IMR-90 (cell line): ENCODE results near the gene TMEM143. TPM values are rescaled to one million over a fixed set of nuclear protein-coding genes. Genes with fewer than 3 reads are reported as not detected.

ENCODE experiments used
- ATAC-seq: fragments of 200-7000 bp; cut with Tn5 transposase; 2 replicates; pipeline ENCODE4 v1.9.1; 2020; ENCODE audit warnings: low read depth, mild to moderate bottlenecking, moderate library complexity
- BruUV-seq: library from RNA; stranded (reverse); fragments of 400-500 nt; replicated peaks from 2 replicates; lab custom pipeline; 2021; lab: Mats Ljungman, UMichigan
- CTCF ChIA-PET: fragments of 300-600 bp; formaldehyde crosslinking; extraction: SDS; loops from one replicate; lab custom pipeline; 2021; ENCODE audit warnings: antibody characterized with exemption; lab: Yijun Ruan, JAX
- POLR2A ChIA-PET: fragments of 300-600 bp; sonication (Branson Sonifier 250); formaldehyde crosslinking; loops from one replicate; lab custom pipeline; 2022; ENCODE audit warnings: antibody characterized with exemption; ENCODE audit not compliant: unreplicated experiment; lab: Charles Lee
- DNase-seq: peaks from one replicate; pipeline ENCODE4 v3.0.0; 2013
- H2AFZ ChIP-seq: replicated peaks from 2 replicates; pipeline ENCODE3; 2013; ENCODE audit warnings: low read length, mild to moderate bottlenecking; ENCODE audit not compliant: poor library complexity
- H2AK5ac ChIP-seq: 2 replicates; pipeline ENCODE4 v1.6.1; 2013; ENCODE audit warnings: low read depth, low read length, inconsistent platforms
- H2AK9ac ChIP-seq: replicated peaks from 2 replicates; pipeline ENCODE3; 2013; ENCODE audit warnings: mild to moderate bottlenecking, low read depth, low read length, moderate library complexity; ENCODE audit not compliant: poor library complexity
- H2BK120ac ChIP-seq: 2 replicates; pipeline ENCODE4 v1.6.1; 2013; ENCODE audit warnings: low read depth, low read length, inconsistent platforms
- H2BK15ac ChIP-seq: 3 replicates; pipeline ENCODE4 v1.6.1; 2013; ENCODE audit warnings: low read depth, low read length, inconsistent platforms
- H2BK20ac ChIP-seq: 2 replicates; pipeline ENCODE4 v1.6.1; 2013; ENCODE audit warnings: low read depth, mild to moderate bottlenecking, inconsistent platforms, low read length, moderate library complexity
- H2BK5ac ChIP-seq: 2 replicates; pipeline ENCODE4 v1.6.1; 2013; ENCODE audit warnings: mild to moderate bottlenecking, low read depth, low read length, inconsistent platforms; ENCODE audit not compliant: poor library complexity, severe bottlenecking
- H3K14ac ChIP-seq: replicated peaks from 2 replicates; pipeline ENCODE4 v1.6.1; 2013; ENCODE audit warnings: low read depth, low read length, inconsistent platforms
- H3K18ac ChIP-seq: 2 replicates; pipeline ENCODE4 v1.6.1; 2013; ENCODE audit warnings: low read depth, low read length, control low read depth
- H3K23ac ChIP-seq: 2 replicates; pipeline ENCODE4 v1.6.1; 2013; ENCODE audit warnings: low read depth, low read length, inconsistent platforms
- H3K27ac ChIP-seq: 2 replicates; pipeline ENCODE4 v1.5.1; 2013; ENCODE audit warnings: mild to moderate bottlenecking, control low read depth, low read length; ENCODE audit not compliant: insufficient read depth
- H3K27me3 ChIP-seq: 2 replicates; pipeline ENCODE4 v1.6.1; 2013; ENCODE audit warnings: low read length; ENCODE audit not compliant: control insufficient read depth, insufficient read depth
- H3K36me3 ChIP-seq: 2 replicates; pipeline ENCODE4 v1.6.1; 2013; ENCODE audit warnings: low read length, mixed read lengths; ENCODE audit not compliant: control insufficient read depth, insufficient read depth
- H3K4ac ChIP-seq: 2 replicates; pipeline ENCODE4 v1.6.1; 2013; ENCODE audit warnings: low read depth, low read length, inconsistent platforms
- H3K4me1 ChIP-seq: 2 replicates; pipeline ENCODE4 v1.6.1; 2013; ENCODE audit warnings: low read length, mixed read lengths; ENCODE audit not compliant: control insufficient read depth, insufficient read depth
- H3K4me2 ChIP-seq: 2 replicates; pipeline ENCODE4 v1.6.1; 2013; ENCODE audit warnings: low read depth, mild to moderate bottlenecking, control low read depth, low read length, moderate library complexity
- H3K4me3 ChIP-seq: 2 replicates; pipeline ENCODE4 v1.5.1; 2013; ENCODE audit warnings: low read depth, mild to moderate bottlenecking, control low read depth, low read length, moderate library complexity; ENCODE audit not compliant: insufficient read depth
- H3K56ac ChIP-seq: 2 replicates; pipeline ENCODE4 v1.6.1; 2013; ENCODE audit warnings: low read length, inconsistent platforms; ENCODE audit not compliant: insufficient read depth; ENCODE audit errors: extremely low read depth
- H3K79me1 ChIP-seq, 2 experiments: 2 replicates each; pipeline ENCODE4 v1.6.1; 2013; ENCODE audit warnings: low read length in 2 of 2, inconsistent platforms in 1 of 2, low read depth in 1 of 2
- H3K9ac ChIP-seq: 2 replicates; pipeline ENCODE4 v1.6.1; 2013; ENCODE audit warnings: low read depth, low read length, control low read depth
- H3K9me1 ChIP-seq: 2 replicates; pipeline ENCODE4 v1.6.1; 2013; ENCODE audit warnings: low read length, inconsistent platforms; ENCODE audit not compliant: insufficient read depth
- H3K9me3 ChIP-seq: 2 replicates; pipeline ENCODE4 v1.6.1; 2013; ENCODE audit warnings: low read length; ENCODE audit not compliant: control insufficient read depth, insufficient read depth
- H4K20me1 ChIP-seq: 2 replicates; pipeline ENCODE4 v1.6.1; 2013; ENCODE audit warnings: low read length, inconsistent platforms; ENCODE audit not compliant: insufficient read depth
- H4K5ac ChIP-seq: 2 replicates; pipeline ENCODE4 v1.6.1; 2013; ENCODE audit warnings: mild to moderate bottlenecking, low read depth, low read length, control low read depth
- H4K8ac ChIP-seq, 2 experiments: 2 replicates each; pipeline ENCODE4 v1.6.1; 2013; ENCODE audit warnings: low read depth in 2 of 2, low read length in 2 of 2, control low read depth in 1 of 2, inconsistent platforms in 1 of 2
- H4K91ac ChIP-seq: 2 replicates; pipeline ENCODE4 v1.6.1; 2013; ENCODE audit warnings: low read depth, low read length, inconsistent platforms; ENCODE audit not compliant: insufficient read depth
- BHLHE40 ChIP-seq: fragments of 150-350 bp; IDR thresholded peaks from 2 replicates; pipeline ENCODE4 v1.6.1; 2016; ENCODE audit warnings: mild to moderate bottlenecking, low read depth, low read length
- CEBPB ChIP-seq: IDR thresholded peaks from 2 replicates; pipeline ENCODE4 v1.6.1; 2012; ENCODE audit warnings: low read depth, low read length, improper control_type of control experiment
- CHD1 ChIP-seq: IDR thresholded peaks from 2 replicates; pipeline ENCODE4 v1.6.1; 2012; ENCODE audit warnings: low read depth, low read length, improper control_type of control experiment
- CTCF ChIP-seq: conservative IDR thresholded peaks from 2 replicates; pipeline ENCODE4 v1.5.1; 2012; ENCODE audit warnings: mild to moderate bottlenecking, low read depth, low read length, improper control_type of control experiment
- ELK1 ChIP-seq: fragments of 150-350 bp; IDR thresholded peaks from 2 replicates; pipeline ENCODE4 v1.6.1; 2016; ENCODE audit warnings: low read depth, mild to moderate bottlenecking, low read length, moderate library complexity, borderline replicate concordance
- FOS ChIP-seq: fragments of 150-350 bp; IDR thresholded peaks from 2 replicates; pipeline ENCODE4 v1.6.1; 2016; ENCODE audit warnings: low read depth, low read length
- MAFK ChIP-seq: IDR thresholded peaks from 2 replicates; pipeline ENCODE4 v1.6.1; 2012; ENCODE audit warnings: low read depth, low read length, improper control_type of control experiment
- MAZ ChIP-seq: IDR thresholded peaks from 2 replicates; pipeline ENCODE4 v1.6.1; 2012; ENCODE audit warnings: low read depth, mild to moderate bottlenecking, low read length, improper control_type of control experiment, moderate library complexity, borderline replicate concordance
- MXI1 ChIP-seq: IDR thresholded peaks from 2 replicates; pipeline ENCODE4 v1.6.1; 2012; ENCODE audit warnings: low read depth, mild to moderate bottlenecking, low read length, moderate library complexity, borderline replicate concordance
- NFE2L2 ChIP-seq: fragments of 150-350 bp; IDR thresholded peaks from 2 replicates; pipeline ENCODE4 v1.6.1; 2016; ENCODE audit warnings: low read depth, mild to moderate bottlenecking, low read length
- POLR2A ChIP-seq: IDR thresholded peaks from 2 replicates; pipeline ENCODE4 v1.6.1; 2012; ENCODE audit warnings: mild to moderate bottlenecking, low read depth, low read length
- RAD21 ChIP-seq: IDR thresholded peaks from 2 replicates; pipeline ENCODE4 v1.6.1; 2012; ENCODE audit warnings: low read length, improper control_type of control experiment
- RCOR1 ChIP-seq: IDR thresholded peaks from 2 replicates; pipeline ENCODE4 v1.6.1; 2012; ENCODE audit warnings: mild to moderate bottlenecking, low read length, improper control_type of control experiment; ENCODE audit not compliant: insufficient replicate concordance
- RFX5 ChIP-seq: IDR thresholded peaks from 2 replicates; pipeline ENCODE4 v1.8.0; 2012; ENCODE audit warnings: low read depth, mild to moderate bottlenecking, low read length, moderate library complexity
- SMC3 ChIP-seq: fragments of 150-350 bp; IDR thresholded peaks from 2 replicates; pipeline ENCODE4 v1.6.1; 2016; ENCODE audit warnings: low read depth, mild to moderate bottlenecking, antibody characterized with exemption, low read length, moderate library complexity
- USF2 ChIP-seq: fragments of 150-350 bp; IDR thresholded peaks from 2 replicates; pipeline ENCODE4 v1.6.1; 2017; ENCODE audit warnings: mild to moderate bottlenecking, antibody characterized with exemption, low read length, low read depth
- WGBS, 2 experiments: methylation state at CpG; one replicate each; pipeline versions ENCODE4 v1.1.5 to v1.1.7; 2013; ENCODE audit warnings: missing lambda C conversion rate in 2 of 2; ENCODE audit not compliant: insufficient read length in 1 of 2; ENCODE audit errors: extremely low coverage in 2 of 2; 5-methylcytosine and 5-hydroxymethylcytosine counted together
- dilution Hi-C: fragments of 300-500 bp; cut with HindIII; formaldehyde crosslinking; loops from one replicate; pipeline ENCODE4 v1.14.3; 2018; ENCODE audit warnings: low sequenced_read_pairs; ENCODE audit not compliant: unreplicated experiment
- in situ Hi-C: fragments of 300-500 bp; cut with MboI; formaldehyde crosslinking; loops from 3 replicates; pipeline ENCODE4 v1.14.3; 2019; ENCODE audit warnings: low sequenced_read_pairs, inconsistent platforms, mixed read lengths
- intact Hi-C: fragments of 100-400 bp; cut with micrococcal nuclease; formaldehyde crosslinking; loops from 2 replicates; pipeline ENCODE4 v1.10.0; 2022
- polyA plus RNA-seq, 3 experiments: library from polyadenylated mRNA; depleted of rRNA; stranded (reverse); fragments of >200 nt; gene quantifications; 2 replicates each; pipeline ENCODE4 v1.2.3, GENCODE V29; 2012; ENCODE audit warnings: low replicate concordance in 1 of 3
- total RNA-seq: library from RNA; depleted of rRNA; stranded (reverse); fragments of >200 nt; gene quantifications from 2 replicates; pipeline ENCODE4 v1.2.3, GENCODE V29; 2012

The TMEM143 gene
- total and polyA plus RNA-seq, 2 of the 4 experiments (the other 2 are of a cell fraction): 1.3 to 7.6 TPM

GRCh38 chr19:48330012-48330681, 33.6 kb downstream of the TMEM143 start:
- Histone ChIP-seq H3K4me2 (no peak overlapping the region), H4K91ac (no peak overlapping the region), H3K9me1 (peaks cover 17% of the 10 kb centered on the region), H2BK15ac (no peak overlapping the region), H3K9me3 (no peaks in the 10 kb centered on the region), H3K79me1 (peaks cover 12 to 48% of the 10 kb centered on the region in 2 experiments), H2BK20ac (no peak overlapping the region), H3K27me3 (no peaks in the 10 kb centered on the region), H4K8ac (no peak overlapping the region), H2BK5ac (no peak overlapping the region), H3K56ac (no peak overlapping the region), H3K4me1 (peaks cover 20% of the 10 kb centered on the region), H4K5ac (no peak overlapping the region), H3K14ac (no peak overlapping the region), H3K9ac (no peak overlapping the region), H3K36me3 (peaks cover 25% of the 10 kb centered on the region), H2AK5ac (no peak overlapping the region), H2BK120ac (no peak overlapping the region), H4K20me1 (peaks cover 32% of the 10 kb centered on the region), H2AK9ac (no peak overlapping the region), H3K23ac (no peak overlapping the region), H3K4ac (no peak overlapping the region), H3K4me3 (no peak overlapping the region), H3K18ac (no peak overlapping the region), H3K27ac (no peak overlapping the region), H2AFZ (no peak overlapping the region)
- in situ Hi-C loops (no loop called here), intact Hi-C loops (no loop called here), dilution Hi-C loops (no loop called here)
- TF ChIP-seq MAZ (no peak), CTCF (no peak), FOS (no peak), RFX5 (no peak), RAD21 (no peak), POLR2A (no peak), SMC3 (no peak), NFE2L2 (no peak), MXI1 (no peak), CHD1 (no peak), BHLHE40 (no peak), RCOR1 (no peak), MAFK (no peak), USF2 (no peak), CEBPB (no peak), ELK1 (no peak)
- DNase-seq: no peak
- BruUV-seq: no TSS peak
- WGBS, 2 experiments: 64% methylated on average over 20 of the region's 41 CpGs; no CpG with 5 or more reads in 1 of the 2 experiments
- ATAC-seq: no peak
- CTCF ChIA-PET: no interaction called here
- POLR2A ChIA-PET: no interaction called here
